H1 (cell line): ENCODE results near the gene POU6F2. TPM values are rescaled to one million over a fixed set of nuclear protein-coding genes. Genes with fewer than 3 reads are reported as not detected.

Experiments used
- CTCF ChIA-PET: fragments of 300-600 bp; sonication (Branson Sonifier 250); formaldehyde crosslinking; loops from one replicate; lab custom pipeline; 2021; ENCODE audit not compliant: partially characterized antibody; lab: Charles Lee
- POLR2A ChIA-PET: fragments of 300-600 bp; sonication (Branson Sonifier 250); formaldehyde crosslinking; loops from one replicate; lab custom pipeline; 2021; ENCODE audit warnings: inconsistent platforms; ENCODE audit not compliant: partially characterized antibody; lab: Charles Lee
- DNase-seq, 2 experiments: peaks; one replicate each; pipeline versions ENCODE4 v3.0.0 to v3.0.0-alpha.2; 2010 to 2022; ENCODE audit warnings: low spot score in 2 of 2, low read depth in 1 of 2, mixed read lengths in 1 of 2
- FAIRE-seq: peaks from 2 replicates; lab custom pipeline; 2011; peaks lifted over from hg19 to GRCh38; lab: Jason Lieb, UNC
- H2AFZ ChIP-seq: 2 replicates; pipeline ENCODE4 v1.8.1; 2012; ENCODE audit warnings: low read length, inconsistent platforms
- H2AK5ac ChIP-seq: 2 replicates; pipeline ENCODE4 v1.6.1; 2013; ENCODE audit warnings: low read depth, low read length
- H2BK120ac ChIP-seq: replicated peaks from 2 replicates; pipeline ENCODE3; 2013; ENCODE audit warnings: low read depth, low read length, inconsistent platforms
- H2BK12ac ChIP-seq: 2 replicates; pipeline ENCODE4 v1.6.1; 2013; ENCODE audit warnings: low read depth, low read length
- H2BK15ac ChIP-seq: 2 replicates; pipeline ENCODE4 v1.6.1; 2013; ENCODE audit warnings: low read length
- H2BK20ac ChIP-seq: 2 replicates; pipeline ENCODE4 v1.6.1; 2013; ENCODE audit warnings: low read length
- H2BK5ac ChIP-seq: 2 replicates; pipeline ENCODE4 v1.6.1; 2013; ENCODE audit warnings: low read depth, low read length
- H3K14ac ChIP-seq: 2 replicates; pipeline ENCODE4 v1.6.1; 2013; ENCODE audit warnings: inconsistent platforms; ENCODE audit not compliant: insufficient read length
- H3K18ac ChIP-seq: 2 replicates; pipeline ENCODE4 v1.6.1; 2013; ENCODE audit warnings: low read length; ENCODE audit errors: extremely low read depth
- H3K23ac ChIP-seq: 2 replicates; pipeline ENCODE4 v1.6.1; 2013; ENCODE audit warnings: inconsistent platforms; ENCODE audit not compliant: insufficient read length
- H3K23me2 ChIP-seq: 2 replicates; pipeline ENCODE4 v1.6.1; 2013; ENCODE audit warnings: low read depth, low read length
- H3K27ac ChIP-seq: 2 replicates; pipeline ENCODE4 v1.6.1; 2011; ENCODE audit warnings: low read depth, low read length, inconsistent platforms
- H3K27me3 ChIP-seq, 4 experiments: replicated peaks in 1 of 4; 1 replicate in 1 of 4; 2 replicates in 3 of 4; pipeline versions ENCODE4 v1.6.1 to v1.8.1; 2011 to 2013; ENCODE audit warnings: low read length in 3 of 4, mild to moderate bottlenecking in 3 of 4, inconsistent platforms in 2 of 4, mixed read lengths in 2 of 4, moderate library complexity in 1 of 4; ENCODE audit not compliant: control insufficient read depth in 3 of 4, insufficient read depth in 3 of 4; ENCODE audit errors: extremely low read depth in 1 of 4
- H3K36me3 ChIP-seq, 4 experiments: 2 replicates each; pipeline versions ENCODE4 v1.6.1 to v1.8.1; 2011 to 2013; ENCODE audit warnings: mild to moderate bottlenecking in 4 of 4, low read length in 3 of 4, moderate library complexity in 2 of 4, control low read depth in 1 of 4, inconsistent platforms in 1 of 4; ENCODE audit not compliant: insufficient read depth in 4 of 4, control insufficient read depth in 2 of 4
- H3K4ac ChIP-seq: replicated peaks from 2 replicates; pipeline ENCODE3; 2013; ENCODE audit warnings: low read length, low read depth, mixed read lengths, inconsistent platforms; ENCODE audit not compliant: insufficient read length
- H3K4me1 ChIP-seq, 4 experiments: replicated peaks in 1 of 4; 1 replicate in 1 of 4; 2 replicates in 3 of 4; pipeline versions ENCODE4 v1.6.1 to v1.8.1; 2011 to 2013; ENCODE audit warnings: low read length in 3 of 4, inconsistent platforms in 2 of 4, mixed read lengths in 1 of 4; ENCODE audit not compliant: insufficient read depth in 4 of 4, control insufficient read depth in 3 of 4
- H3K4me2 ChIP-seq, 2 experiments: 2 replicates each; pipeline versions ENCODE4 v1.6.1 to v1.8.1; 2011 to 2013; ENCODE audit warnings: low read depth in 2 of 2, low read length in 2 of 2, control low read depth in 1 of 2, inconsistent platforms in 1 of 2, mild to moderate bottlenecking in 1 of 2; ENCODE audit not compliant: insufficient read depth in 1 of 2
- H3K4me3 ChIP-seq, 4 experiments: fragments of 200-600, 300-600 bp in 1 of 4; sonication (generic), shearing (Covaris generic), sonication (Bioruptor Twin) in 1 of 4; 2 replicates each; pipeline versions ENCODE4 v1.5.1 to v1.8.1; 2011 to 2016; ENCODE audit warnings: low read length in 4 of 4, low read depth in 3 of 4, control low read depth in 2 of 4, inconsistent platforms in 2 of 4, mild to moderate bottlenecking in 2 of 4, mixed read lengths in 1 of 4, moderate library complexity in 1 of 4; ENCODE audit not compliant: insufficient read depth in 2 of 4; ENCODE audit errors: extremely low read depth in 1 of 4
- H3K56ac ChIP-seq: replicated peaks from 2 replicates; pipeline ENCODE3; 2013; ENCODE audit warnings: low read depth, mild to moderate bottlenecking, mixed read lengths, low read length, inconsistent platforms; ENCODE audit not compliant: insufficient read length
- H3K79me1 ChIP-seq: 2 replicates; pipeline ENCODE4 v1.6.1; 2013; ENCODE audit warnings: low read depth, low read length, control low read depth
- H3K79me2 ChIP-seq, 2 experiments: 2 replicates each; pipeline versions ENCODE4 v1.6.1 to v1.8.1; 2012 to 2013; ENCODE audit warnings: low read length in 2 of 2, mild to moderate bottlenecking in 2 of 2, inconsistent platforms in 1 of 2; ENCODE audit not compliant: insufficient read depth in 2 of 2, control insufficient read depth in 1 of 2
- H3K9ac ChIP-seq, 4 experiments: replicated peaks in 1 of 4; 1 replicate in 1 of 4; 2 replicates in 3 of 4; pipeline versions ENCODE4 v1.6.1 to v1.8.1; 2011 to 2013; ENCODE audit warnings: low read depth in 3 of 4, low read length in 3 of 4, control low read depth in 2 of 4, mild to moderate bottlenecking in 2 of 4, moderate library complexity in 2 of 4, inconsistent platforms in 1 of 4; ENCODE audit errors: extremely low read depth in 1 of 4
- H3K9me3 ChIP-seq, 2 experiments: 2 replicates each; pipeline versions ENCODE4 v1.6.1 to v1.8.1; 2012 to 2013; ENCODE audit warnings: mild to moderate bottlenecking in 2 of 2, moderate library complexity in 2 of 2, control low read depth in 1 of 2, inconsistent platforms in 1 of 2, low read depth in 1 of 2, low read length in 1 of 2, mixed read lengths in 1 of 2; ENCODE audit not compliant: insufficient read depth in 2 of 2
- H4K20me1 ChIP-seq, 2 experiments: replicated peaks in 1 of 2; 2 replicates each; pipeline versions ENCODE3 to v1.8.1; 2011 to 2013; ENCODE audit warnings: inconsistent platforms in 2 of 2, low read length in 2 of 2, mild to moderate bottlenecking in 1 of 2; ENCODE audit not compliant: insufficient read depth in 2 of 2, control insufficient read depth in 1 of 2
- H4K5ac ChIP-seq: 2 replicates; pipeline ENCODE4 v1.6.1; 2013; ENCODE audit warnings: low read length, low read depth, mixed read lengths, inconsistent platforms; ENCODE audit not compliant: insufficient read length
- H4K8ac ChIP-seq: 2 replicates; pipeline ENCODE4 v1.8.0; 2013; ENCODE audit warnings: mild to moderate bottlenecking, moderate library complexity, low read length, inconsistent platforms; ENCODE audit not compliant: insufficient read depth; ENCODE audit errors: extremely low read depth
- H4K91ac ChIP-seq: replicated peaks from 2 replicates; pipeline ENCODE3; 2013; ENCODE audit warnings: low read length, mixed read lengths, inconsistent platforms; ENCODE audit not compliant: insufficient read length
- E2F6 ChIP-seq: IDR thresholded peaks from 2 replicates; pipeline ENCODE4 v1.6.1; 2012; ENCODE audit warnings: inconsistent platforms
- RFX5 ChIP-seq: IDR thresholded peaks from 2 replicates; pipeline ENCODE4 v1.6.1; 2011; ENCODE audit warnings: low read depth, low read length, improper control_type of control experiment, borderline replicate concordance
- WGBS, 2 experiments: shearing (Covaris generic) in 1 of 2; methylation state at CpG; one replicate each; pipeline versions ENCODE4 v1.1.6 to v1.1.7; 2013 to 2015; ENCODE audit warnings: low lambda C conversion rate in 2 of 2, mixed read lengths in 2 of 2, inconsistent platforms in 1 of 2, low coverage in 1 of 2, missing lambda C conversion rate in 1 of 2; ENCODE audit not compliant: insufficient replicate concordance in 2 of 2, insufficient coverage in 1 of 2, insufficient read length in 1 of 2; ENCODE audit errors: extremely low coverage in 1 of 2, missing lambda C conversion rate in 1 of 2; 5-methylcytosine and 5-hydroxymethylcytosine counted together
- polyA plus RNA-seq, 7 experiments: library from polyadenylated mRNA; depleted of rRNA in 3 of 7; stranded (reverse) in 5 of 7; unstranded in 2 of 7; fragments of >200 nt in 5 of 7; fragments of 200-250 nt in 2 of 7; gene quantifications; 1 replicate in 5 of 7; 2 replicates in 1 of 7; 4 replicates in 1 of 7; pipeline versions ENCODE4 v1.2.1 to v1.2.3, GENCODE V29; 2011 to 2013; ENCODE audit warnings: missing spikeins in 2 of 7, mixed read lengths in 2 of 7
- total RNA-seq: library from RNA; stranded (reverse); fragmentation: NEBNext Ultra II Directional; extraction: Animal tissue kit (Norgen Biotek cat#: 25700); gene quantifications from 2 replicates; pipeline ENCODE4 v1.2.1, GENCODE V29; 2021

POU6F2 gene
- total and polyA plus RNA-seq, 2 of the 8 experiments (the other 6 are each of a cell fraction or from before 2014, with no cell fraction given) = 1.1 to 2.0 TPM

GRCh38 chr7:39248692-39249090, 271.0 kb downstream of the POU6F2 start:
- WGBS, 2 experiments = 87% methylated on average over 3 of the region's 3 CpGs; no CpG with 5 or more reads in 1 of the 2 experiments
- H4K91ac ChIP-seq = no peak overlapping the region
- H3K27me3 ChIP-seq = no peaks in the 10 kb centered on the region
- ChIA-PET CTCF (interaction anchor here (0.7 to 1.7 kb wide), 3 partner anchors 10 to 64 kb away, joined by 3 to 7 read pairs (median 4); no protein-coding TSS in a partner anchor), POLR2A (no interaction called here)
- H3K4me1 ChIP-seq = no peaks in the 10 kb centered on the region; a peak in 1 of 7 replicates
- no peak overlapping the region for H3K14ac ChIP-seq
- H3K4me3 ChIP-seq = no peak overlapping the region
- H2AK5ac ChIP-seq = no peak overlapping the region
- no peaks in the 10 kb centered on the region for H3K79me2 ChIP-seq
- H2BK120ac ChIP-seq = no peak overlapping the region
- no peak overlapping the region for H3K27ac ChIP-seq
- DNase-seq = no peak
- no peaks in the 10 kb centered on the region for H4K20me1 ChIP-seq
- no peak overlapping the region for H3K23ac ChIP-seq
- no peak overlapping the region for H3K18ac ChIP-seq
- H4K8ac ChIP-seq = no peak overlapping the region
- H3K4me2 ChIP-seq = no peak overlapping the region
- H4K5ac ChIP-seq = no peak overlapping the region
- no peak overlapping the region for H2BK12ac ChIP-seq
- H2BK20ac ChIP-seq = no peak overlapping the region
- H3K79me1 ChIP-seq = no peaks in the 10 kb centered on the region
- H3K36me3 ChIP-seq = no peaks in the 10 kb centered on the region
- no peak overlapping the region for H2BK5ac ChIP-seq
- no peak for FAIRE-seq
- no peaks in the 10 kb centered on the region for H3K23me2 ChIP-seq
- no peaks in the 10 kb centered on the region for H3K9me3 ChIP-seq
- no peak overlapping the region for H3K4ac ChIP-seq
- no peak overlapping the region for H2BK15ac ChIP-seq
- no peak overlapping the region for H3K9ac ChIP-seq
- H2AFZ ChIP-seq = no peak overlapping the region
- H3K56ac ChIP-seq = no peak overlapping the region
- TF ChIP-seq E2F6 = no peak
- TF ChIP-seq RFX5 = no peak
